Suprapubic skin (tissue), 4 donors: ENCODE measurements around the gene SPAG16.
"Not testable (repeated sequence)": the region's sequence is repeated elsewhere in the genome, so short reads cannot be mapped to it uniquely, and the experiment has no call there.

ENCODE experiments used
- EP300 ChIP-seq: sonication (generic); formaldehyde crosslinking; IDR thresholded peaks from one replicate; pipeline ENCODE4 v1.6.1; 2017; ENCODE audit warnings: antibody characterized with exemption
- POLR2A ChIP-seq, 2 donors: fragments of 450-650 bp; IDR thresholded peaks; one replicate each; pipeline ENCODE4 v1.6.1; 2017; ENCODE audit warnings: antibody characterized with exemption in 2 of 2, mild to moderate bottlenecking in 2 of 2, moderate library complexity in 2 of 2
- POLR2AphosphoS5 ChIP-seq, 3 donors: sonication (generic); formaldehyde crosslinking; IDR thresholded peaks; one replicate each; pipeline ENCODE4 v1.6.1; 2017; ENCODE audit warnings: antibody characterized with exemption in 3 of 3
- TF ChIP-seq, protein P1 (sequence below), 2 donors: fragments of 200-600 bp in 1 of 2; fragments of 450-650 bp in 1 of 2; sonication (generic) in 1 of 2; IDR thresholded peaks; one replicate each; pipeline ENCODE4 v1.5.1; 2016 to 2019; ENCODE audit warnings: antibody characterized with exemption in 2 of 2, mild to moderate bottlenecking in 1 of 2, moderate library complexity in 1 of 2

DNA sequence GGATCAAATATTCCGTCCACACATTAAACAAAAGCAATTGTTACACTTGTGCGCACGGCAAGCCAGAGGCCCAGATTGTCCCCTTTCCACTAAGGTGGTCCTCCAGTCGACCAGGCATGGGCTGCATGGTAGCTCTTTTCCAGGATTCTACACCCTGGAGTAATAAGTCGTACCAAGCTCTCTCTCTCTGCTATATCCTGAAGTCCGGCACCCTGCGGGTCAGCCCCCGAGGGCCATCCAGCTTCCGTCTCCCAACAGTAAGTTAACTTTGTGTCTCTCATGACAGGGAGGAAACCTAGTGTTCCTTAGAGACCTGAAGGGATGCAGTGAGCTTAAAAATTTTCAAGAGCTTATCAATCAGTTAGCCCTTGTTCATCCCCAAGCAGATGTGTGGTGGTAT is 126.4 kb downstream of the SPAG16 start:
- TF ChIP-seq, protein P1, sequence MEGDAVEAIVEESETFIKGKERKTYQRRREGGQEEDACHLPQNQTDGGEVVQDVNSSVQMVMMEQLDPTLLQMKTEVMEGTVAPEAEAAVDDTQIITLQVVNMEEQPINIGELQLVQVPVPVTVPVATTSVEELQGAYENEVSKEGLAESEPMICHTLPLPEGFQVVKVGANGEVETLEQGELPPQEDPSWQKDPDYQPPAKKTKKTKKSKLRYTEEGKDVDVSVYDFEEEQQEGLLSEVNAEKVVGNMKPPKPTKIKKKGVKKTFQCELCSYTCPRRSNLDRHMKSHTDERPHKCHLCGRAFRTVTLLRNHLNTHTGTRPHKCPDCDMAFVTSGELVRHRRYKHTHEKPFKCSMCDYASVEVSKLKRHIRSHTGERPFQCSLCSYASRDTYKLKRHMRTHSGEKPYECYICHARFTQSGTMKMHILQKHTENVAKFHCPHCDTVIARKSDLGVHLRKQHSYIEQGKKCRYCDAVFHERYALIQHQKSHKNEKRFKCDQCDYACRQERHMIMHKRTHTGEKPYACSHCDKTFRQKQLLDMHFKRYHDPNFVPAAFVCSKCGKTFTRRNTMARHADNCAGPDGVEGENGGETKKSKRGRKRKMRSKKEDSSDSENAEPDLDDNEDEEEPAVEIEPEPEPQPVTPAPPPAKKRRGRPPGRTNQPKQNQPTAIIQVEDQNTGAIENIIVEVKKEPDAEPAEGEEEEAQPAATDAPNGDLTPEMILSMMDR (IDR thresholded peaks at IDR 0.05): not testable (repeated sequence)
- TF ChIP-seq POLR2AphosphoS5 (IDR thresholded peaks at IDR 0.05); EP300; POLR2A (IDR thresholded peaks at IDR 0.05): not testable (repeated sequence)
